OCI-LY3 (cell line): ENCODE measurements around the gene MRPS18A.

ENCODE experiments used
- CTCF ChIP-seq: fragments of 200-600, 300-600 bp; sonication (generic); IDR thresholded peaks from 2 replicates; pipeline ENCODE4 v1.5.1; 2014; ENCODE audit warnings: antibody characterized with exemption, low read length, low read depth
- EZH2phosphoT487 ChIP-seq: fragments of 200-600 bp; shearing (Covaris generic); IDR thresholded peaks from 2 replicates; pipeline ENCODE4 v1.6.1; 2018; ENCODE audit warnings: antibody characterized with exemption, mixed run types, low read depth

GRCh38 chr6:43728586-43728985 lies 41.0 kb upstream of the MRPS18A start:
- no peak for TF ChIP-seq CTCF
- TF ChIP-seq EZH2phosphoT487, result no peak
